Fibroblast of lung (primary cell): ENCODE measurements around the gene EYS.

Experiments
- CTCF ChIP-seq, 2 donors: IDR thresholded peaks in 1 of 2; conservative IDR thresholded peaks in 1 of 2; 1 replicate in 1 of 2; 2 replicates in 1 of 2; pipeline ENCODE4 v1.5.1; 2011 to 2012; ENCODE audit warnings: low read length in 2 of 2, control low read depth in 1 of 2, inconsistent platforms in 1 of 2, low read depth in 1 of 2, mild to moderate bottlenecking in 1 of 2
- EZH2 ChIP-seq: IDR thresholded peaks from 2 replicates; pipeline ENCODE4 v1.5.1; 2012; ENCODE audit warnings: low read length, control low read depth, mild to moderate bottlenecking; ENCODE audit errors: missing control alignments

GRCh38 chr6:64479134-64479533, 1227.9 kb downstream of the EYS start:
- no peak for TF ChIP-seq CTCF (conservative IDR thresholded peaks at IDR 0.05 in 1 of 2, IDR thresholded peaks at IDR 0.05 in 1 of 2; ENCODE audit: low read depth in 1 of 2, low read length in 2 of 2)
- no peak for TF ChIP-seq EZH2
